ENCODE results near the gene COPA.

COPA gene

DNA sequence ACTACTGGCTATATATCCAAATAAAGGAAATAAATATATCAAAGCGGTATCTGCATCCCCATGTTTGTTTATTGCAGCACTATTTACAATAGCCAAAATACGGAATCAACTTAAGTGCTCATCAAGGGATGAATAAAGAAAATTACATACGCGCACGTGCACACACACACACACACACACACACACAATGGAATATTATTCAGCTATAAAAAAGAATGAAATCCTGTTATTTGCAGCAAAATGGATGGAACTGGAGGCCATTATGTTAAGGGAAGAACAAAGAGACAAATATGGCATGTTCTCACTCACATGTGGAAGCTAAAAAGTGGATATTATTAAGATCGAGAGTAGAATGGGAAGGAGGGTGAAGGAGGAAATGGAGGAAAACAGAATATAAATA, 20.2 kb downstream of the COPA start:
- TF ChIP-seq ZFX (IDR thresholded peaks at IDR 0.05; ENCODE audit: borderline replicate concordance) = no peak
- TF ChIP-seq, protein P1, sequence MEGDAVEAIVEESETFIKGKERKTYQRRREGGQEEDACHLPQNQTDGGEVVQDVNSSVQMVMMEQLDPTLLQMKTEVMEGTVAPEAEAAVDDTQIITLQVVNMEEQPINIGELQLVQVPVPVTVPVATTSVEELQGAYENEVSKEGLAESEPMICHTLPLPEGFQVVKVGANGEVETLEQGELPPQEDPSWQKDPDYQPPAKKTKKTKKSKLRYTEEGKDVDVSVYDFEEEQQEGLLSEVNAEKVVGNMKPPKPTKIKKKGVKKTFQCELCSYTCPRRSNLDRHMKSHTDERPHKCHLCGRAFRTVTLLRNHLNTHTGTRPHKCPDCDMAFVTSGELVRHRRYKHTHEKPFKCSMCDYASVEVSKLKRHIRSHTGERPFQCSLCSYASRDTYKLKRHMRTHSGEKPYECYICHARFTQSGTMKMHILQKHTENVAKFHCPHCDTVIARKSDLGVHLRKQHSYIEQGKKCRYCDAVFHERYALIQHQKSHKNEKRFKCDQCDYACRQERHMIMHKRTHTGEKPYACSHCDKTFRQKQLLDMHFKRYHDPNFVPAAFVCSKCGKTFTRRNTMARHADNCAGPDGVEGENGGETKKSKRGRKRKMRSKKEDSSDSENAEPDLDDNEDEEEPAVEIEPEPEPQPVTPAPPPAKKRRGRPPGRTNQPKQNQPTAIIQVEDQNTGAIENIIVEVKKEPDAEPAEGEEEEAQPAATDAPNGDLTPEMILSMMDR (IDR thresholded peaks at IDR 0.05) = no peak
- H3K27ac ChIP-seq = no peak overlapping the region

DNA sequence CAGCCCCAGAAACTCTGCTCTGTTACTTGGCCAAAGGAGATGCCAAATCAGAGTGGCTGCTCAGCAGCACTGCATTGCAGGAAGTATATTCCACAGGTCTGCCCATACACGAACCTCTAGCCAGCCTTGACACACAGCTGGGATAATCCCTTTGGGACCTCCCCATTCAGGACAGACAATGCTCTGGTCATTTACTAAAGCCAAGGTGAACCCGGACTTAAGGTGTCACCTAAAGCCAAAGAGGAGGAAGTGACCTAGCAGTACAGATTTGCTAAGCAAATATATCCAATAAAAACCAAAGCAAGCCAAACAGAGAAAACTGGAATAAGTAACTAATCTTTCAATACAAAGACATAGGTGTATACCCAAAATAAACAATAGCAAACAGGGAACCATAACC, 27.7 kb downstream of the COPA start:
- TF ChIP-seq ZFX (IDR thresholded peaks at IDR 0.05; ENCODE audit: borderline replicate concordance) = no peak
- TF ChIP-seq, protein P1 (IDR thresholded peaks at IDR 0.05) = no peak
- no peak overlapping the region for H3K27ac ChIP-seq

DNA sequence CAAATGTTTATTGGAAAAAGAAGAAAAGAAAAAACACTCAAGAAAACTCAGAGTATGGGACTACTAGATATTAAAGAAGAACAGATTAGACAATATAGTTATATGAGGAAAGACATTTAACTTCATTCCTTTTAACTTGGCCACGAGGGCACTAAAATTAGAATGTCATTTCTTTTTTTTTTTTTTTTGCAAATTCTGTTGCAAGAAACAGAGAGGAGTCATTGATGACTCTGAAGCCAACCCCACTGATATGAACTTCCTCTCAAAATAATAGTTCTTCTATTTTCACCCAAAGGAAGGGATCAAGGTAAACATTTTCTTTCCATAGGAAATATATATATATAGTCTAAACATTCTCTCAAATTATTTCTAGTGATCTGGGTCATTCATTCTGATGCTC, 33.5 kb downstream of the COPA start:
- TF ChIP-seq, protein P1 (IDR thresholded peaks at IDR 0.05) = no peak
- no peak for TF ChIP-seq ZFX (IDR thresholded peaks at IDR 0.05; ENCODE audit: borderline replicate concordance)
- H3K27ac ChIP-seq = no peak overlapping the region

DNA sequence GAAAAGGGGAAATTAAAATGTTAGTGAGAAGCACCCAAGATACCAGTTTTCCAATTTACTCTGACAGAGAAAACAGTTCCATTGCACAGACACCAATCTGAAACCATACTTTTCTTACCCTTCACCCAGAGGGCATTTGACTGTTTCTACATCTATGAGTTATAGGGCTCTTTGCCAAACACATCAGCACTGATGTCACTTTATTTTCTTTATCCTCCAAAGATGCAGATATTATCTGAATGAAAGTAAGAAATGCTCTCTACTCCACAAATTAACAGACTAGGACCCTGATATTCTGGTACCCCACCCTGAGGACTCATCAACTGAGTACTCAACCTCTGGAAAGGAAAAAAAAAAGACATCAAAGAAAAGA, 33.9 kb downstream of the COPA start:
- H3K27ac ChIP-seq = no peak overlapping the region
- TF ChIP-seq, protein P1 (IDR thresholded peaks at IDR 0.05) = no peak
- TF ChIP-seq ZFX (IDR thresholded peaks at IDR 0.05; ENCODE audit: borderline replicate concordance) = no peak

DNA sequence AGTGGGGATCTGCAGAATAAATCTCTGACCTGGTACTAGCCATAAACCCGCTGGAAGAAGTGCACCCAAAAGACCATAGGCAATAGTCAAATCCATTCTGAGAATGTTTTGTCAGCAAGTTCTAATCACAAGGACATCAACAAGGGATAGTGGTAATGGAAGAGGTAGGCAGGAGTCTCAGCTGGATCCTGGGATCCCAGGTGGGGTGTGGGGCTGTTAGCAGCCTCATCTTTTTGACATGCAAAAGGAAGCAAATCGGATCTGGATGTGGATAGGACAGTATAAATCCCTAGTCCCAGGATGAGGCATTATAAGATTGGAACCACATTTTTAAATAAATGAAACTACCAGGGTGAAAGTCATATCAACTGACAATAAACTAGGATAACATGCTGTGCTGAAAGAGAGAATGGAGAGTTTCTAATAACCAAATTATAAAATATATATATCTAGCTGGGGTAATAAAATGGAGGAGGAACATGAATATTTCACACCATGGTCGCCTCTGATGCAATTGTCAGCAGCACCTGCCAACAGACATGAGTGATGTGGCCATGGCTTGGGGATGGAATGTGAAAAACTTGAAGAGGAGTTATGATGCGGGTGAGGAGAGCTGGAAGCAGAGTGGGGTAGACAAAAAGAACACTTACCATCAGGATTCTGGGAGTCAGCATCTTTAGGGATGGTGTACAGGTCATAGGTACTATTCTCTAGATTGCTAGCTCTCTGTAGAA, 34.4 kb downstream of the COPA start:
- H3K27ac ChIP-seq = no peak overlapping the region
- TF ChIP-seq, protein P1 (IDR thresholded peaks at IDR 0.05) = no peak
- TF ChIP-seq ZFX (IDR thresholded peaks at IDR 0.05; ENCODE audit: borderline replicate concordance) = no peak

DNA sequence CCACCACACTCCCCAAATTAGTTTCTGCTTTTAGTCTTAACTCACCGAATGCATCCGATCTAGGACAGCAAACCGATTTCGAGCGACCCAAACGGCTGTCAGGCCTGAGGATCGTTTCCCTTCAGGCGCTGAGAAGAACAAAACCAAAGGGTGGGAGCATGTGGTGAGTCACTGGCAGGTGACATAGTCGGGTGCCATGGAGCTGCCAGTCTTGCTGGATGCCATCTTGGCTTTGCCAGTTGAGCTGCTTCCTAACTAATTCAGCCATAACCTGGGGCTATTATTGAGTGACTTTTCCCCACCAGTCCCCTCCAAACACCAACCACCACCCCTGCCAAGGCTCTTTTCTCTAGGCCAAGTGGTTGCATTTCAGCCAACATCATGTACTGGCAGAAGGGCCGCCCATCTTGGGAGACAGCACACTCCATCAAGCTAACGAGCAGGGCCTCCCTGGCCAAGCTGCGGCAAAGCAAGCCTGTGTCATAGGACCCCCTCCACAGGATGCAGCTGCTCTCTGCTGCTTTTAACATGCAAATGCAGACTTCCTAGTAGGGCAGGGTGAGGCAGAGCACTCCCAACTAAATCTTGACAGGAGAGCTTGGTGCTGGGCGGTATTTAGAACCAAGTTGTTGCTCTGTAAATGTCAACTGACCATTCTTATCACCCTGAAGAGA, 35.8 kb downstream of the COPA start:
- H3K27ac ChIP-seq = no peak overlapping the region
- TF ChIP-seq, protein P1 (IDR thresholded peaks at IDR 0.05) = no peak
- TF ChIP-seq ZFX (IDR thresholded peaks at IDR 0.05; ENCODE audit: borderline replicate concordance) = no peak

DNA sequence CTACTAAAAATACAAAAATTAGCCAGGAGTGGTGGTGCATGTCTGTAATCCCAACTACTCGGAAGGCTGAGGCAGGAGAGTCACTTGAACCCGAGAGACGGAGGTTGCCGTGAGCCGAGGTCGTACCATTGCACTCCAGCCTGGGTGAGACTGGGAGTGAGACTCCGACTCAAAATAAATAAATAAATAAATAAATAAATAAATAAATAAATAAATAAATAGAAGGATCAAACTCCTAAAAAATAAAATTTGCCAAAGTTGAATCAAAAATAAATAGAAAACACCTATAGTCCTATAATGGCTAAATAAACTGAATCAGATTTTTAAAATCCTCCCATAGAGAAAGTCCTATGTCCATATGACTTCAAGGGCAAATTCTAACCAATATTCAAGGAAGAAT, 42.9 kb downstream of the COPA start:
- H3K27ac ChIP-seq = no peak overlapping the region
- TF ChIP-seq, protein P1 (IDR thresholded peaks at IDR 0.05) = no peak

Data from 22Rv1 (cell line).